ENCODE results near the gene CPNE7.

Gene CPNE7

GRCh38 chr16:89575247-89576152, at the start of gene CPNE7:
Gene CPNE7 (plus strand): TSS chr16:89575758. CDS start chr16:89575898, 140 bp downstream.
- no peak for DNase-seq (ENCODE audit: low spot score)

- no peak for DNase-seq (ENCODE audit: low spot score)
Observed at GRCh38 chr16:89529097-89529496, 46.5 kb upstream of the CPNE7 start.

- DNase-seq (ENCODE audit: low spot score), result no peak
Observed at GRCh38 chr16:89530401-89531381, 44.9 kb upstream of the CPNE7 start.

- peak; percentile 30 for DNase-seq (ENCODE audit: low spot score)
Observed at GRCh38 chr16:89531821-89532526, 43.6 kb upstream of the CPNE7 start.

GRCh38 chr16:89534252-89534756, 41.3 kb upstream of the CPNE7 start:
- peak; percentile 55 for DNase-seq (ENCODE audit: low spot score)

- DNase-seq (ENCODE audit: low spot score), result no peak
Observed at GRCh38 chr16:89536371-89536770, 39.2 kb upstream of the CPNE7 start.

GRCh38 chr16:89536886-89537548, 38.5 kb upstream of the CPNE7 start:
- DNase-seq (ENCODE audit: low spot score), result no peak

- DNase-seq (ENCODE audit: low spot score), result no peak
Observed at GRCh38 chr16:89537549-89537925, 38.0 kb upstream of the CPNE7 start.

GRCh38 chr16:89538286-89538685, 37.3 kb upstream of the CPNE7 start:
- no peak for DNase-seq (ENCODE audit: low spot score)

- no peak for DNase-seq (ENCODE audit: low spot score)
Observed at GRCh38 chr16:89540557-89540956, 35.0 kb upstream of the CPNE7 start.

- DNase-seq (ENCODE audit: low spot score), result no peak
Observed at GRCh38 chr16:89541792-89542191, 33.8 kb upstream of the CPNE7 start.

- no peak for DNase-seq (ENCODE audit: low spot score)
Observed at GRCh38 chr16:89544113-89544512, 31.4 kb upstream of the CPNE7 start.

- no peak for DNase-seq (ENCODE audit: low spot score)
Observed at GRCh38 chr16:89544713-89545043, 30.9 kb upstream of the CPNE7 start.

GRCh38 chr16:89545044-89545830, 30.3 kb upstream of the CPNE7 start:
- no peak for DNase-seq (ENCODE audit: low spot score)

- no peak for DNase-seq (ENCODE audit: low spot score)
Observed at GRCh38 chr16:89545831-89546574, 29.6 kb upstream of the CPNE7 start.

GRCh38 chr16:89546781-89547180, 28.8 kb upstream of the CPNE7 start:
- no peak for DNase-seq (ENCODE audit: low spot score)

GRCh38 chr16:89547291-89547690, 28.3 kb upstream of the CPNE7 start:
- DNase-seq (ENCODE audit: low spot score), result no peak

GRCh38 chr16:89547860-89548259, 27.7 kb upstream of the CPNE7 start:
- no peak for DNase-seq (ENCODE audit: low spot score)

GRCh38 chr16:89548344-89549006, 27.1 kb upstream of the CPNE7 start:
- no peak for DNase-seq (ENCODE audit: low spot score)
